NCI-H82 treated with DMSO at 0.1 percent for 48 hours (cell line): ENCODE results near the gene TTC28.

Source experiments
- DNase-seq: peaks from one replicate; lab custom pipeline; 2025; ENCODE audit not compliant: unreplicated experiment; lab: John Stamatoyannopoulos, UW

TTC28 gene

DNA sequence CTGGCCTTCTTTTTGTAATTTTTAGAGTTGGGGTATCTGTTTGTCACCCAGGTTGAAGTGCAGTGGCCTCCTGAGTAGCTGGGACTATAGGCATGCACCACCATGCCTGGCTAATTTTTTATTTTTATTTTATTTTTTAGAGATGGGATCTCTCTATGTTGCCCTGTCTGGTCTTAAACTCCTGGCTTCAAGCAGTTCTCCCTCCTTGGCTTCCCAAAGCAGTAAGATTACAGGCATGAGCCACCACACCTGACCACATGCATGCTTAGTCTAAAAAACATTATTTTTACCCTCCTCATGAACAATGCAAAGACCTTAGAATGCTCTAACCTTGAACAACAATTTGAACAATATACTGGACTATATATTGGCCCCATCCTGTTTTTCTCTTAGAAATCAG lies 738.5 kb downstream of the TTC28 start:
- DNase-seq: no peak

- DNase-seq: no peak
Observed at GRCh38 chr22:27937453-27937852, 742.2 kb downstream of the TTC28 start.

- no peak for DNase-seq
Observed at GRCh38 chr22:27935897-27936296, 743.7 kb downstream of the TTC28 start.

DNA sequence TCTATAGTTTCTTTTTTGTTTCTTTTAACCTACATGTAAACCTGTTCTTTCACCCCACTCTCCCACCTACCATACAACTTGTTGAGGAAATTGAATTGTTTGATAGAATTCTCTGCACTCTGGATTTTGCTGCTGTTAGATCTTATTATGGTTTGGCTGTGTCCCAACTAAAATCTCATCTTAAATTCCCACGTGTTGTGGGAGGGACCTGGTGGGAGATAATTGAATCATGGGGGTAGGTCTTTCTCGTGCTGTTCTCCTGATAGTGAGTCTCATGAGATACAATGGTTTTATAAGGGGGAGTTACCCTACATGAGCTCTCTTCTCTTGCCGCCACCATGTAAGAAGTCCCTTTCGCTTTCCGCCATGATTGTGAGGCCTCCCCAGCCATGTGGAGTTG lies 745.6 kb downstream of the TTC28 start:
- DNase-seq: no peak

- DNase-seq: no peak
Observed at GRCh38 chr22:27933186-27933983, 746.3 kb downstream of the TTC28 start.

GRCh38 chr22:27930331-27931060 lies 749.1 kb downstream of the TTC28 start:
- no peak for DNase-seq
